HepG2 (cell line): ENCODE measurements around the gene MGAT2. TPM values are rescaled to one million over a fixed set of nuclear protein-coding genes. Genes with fewer than 3 reads are reported as not detected.

Source experiments
- BCL6 ChIP-seq: IDR thresholded peaks from 2 replicates; pipeline ENCODE4 v1.6.1; 2016; ENCODE audit warnings: missing genetic modification reagents, missing compliant biosample characterization
- CEBPB ChIP-seq: IDR thresholded peaks from 2 replicates; pipeline ENCODE4 v1.6.1; 2011; ENCODE audit warnings: low read depth, low read length, improper control_type of control experiment, borderline replicate concordance
- CEBPG ChIP-seq: IDR thresholded peaks from 2 replicates; pipeline ENCODE4 v1.6.1; 2016
- EP300 ChIP-seq, 3 experiments: sonication (generic) in 1 of 3; formaldehyde crosslinking in 1 of 3; IDR thresholded peaks; 2 replicates each; pipeline versions ENCODE4 v1.5.1 to v1.6.1; 2011 to 2020; ENCODE audit warnings: low read depth in 2 of 3, low read length in 2 of 3, borderline replicate concordance in 1 of 3, improper control_type of control experiment in 1 of 3, mild to moderate bottlenecking in 1 of 3, missing genetic modification reagents in 1 of 3, moderate library complexity in 1 of 3
- FOXA1 ChIP-seq, 2 experiments: fragments of 450-650 bp in 1 of 2; sonication (generic) in 1 of 2; formaldehyde crosslinking in 1 of 2; IDR thresholded peaks; 2 replicates each; pipeline versions ENCODE4 v1.4.0 to v1.6.1; 2016 to 2020; ENCODE audit warnings: missing genetic modification reagents in 1 of 2
- FOXA3 ChIP-seq: IDR thresholded peaks from 2 replicates; pipeline ENCODE4 v1.6.1; 2016; ENCODE audit warnings: missing genetic modification reagents, missing compliant biosample characterization
- FOXK2 ChIP-seq: fragments of 450-650 bp; IDR thresholded peaks from 2 replicates; pipeline ENCODE4 v1.6.1; 2016
- FOXO1 ChIP-seq: sonication (generic); formaldehyde crosslinking; IDR thresholded peaks from 2 replicates; pipeline ENCODE4 v1.4.0; 2020; ENCODE audit warnings: missing genetic modification reagents
- HMG20A ChIP-seq: IDR thresholded peaks from 2 replicates; pipeline ENCODE4 v1.6.1; 2016; ENCODE audit warnings: borderline replicate concordance
- KAT8 ChIP-seq: IDR thresholded peaks from 2 replicates; pipeline ENCODE4 v1.6.1; 2016; ENCODE audit warnings: missing genetic modification reagents, missing compliant biosample characterization
- NFKBIZ ChIP-seq: IDR thresholded peaks from 2 replicates; pipeline ENCODE4 v1.6.1; 2018; ENCODE audit warnings: missing genetic modification reagents, missing compliant biosample characterization
- NR2F6 ChIP-seq, 2 experiments: IDR thresholded peaks; 2 replicates each; pipeline ENCODE4 v1.6.1; 2016; ENCODE audit warnings: antibody characterized with exemption in 1 of 2, mild to moderate bottlenecking in 1 of 2
- PRDM10 ChIP-seq: sonication (generic); formaldehyde crosslinking; IDR thresholded peaks from 2 replicates; pipeline ENCODE4 v1.4.0; 2020; ENCODE audit warnings: low read depth, missing genetic modification reagents
- RARA ChIP-seq: IDR thresholded peaks from 2 replicates; pipeline ENCODE4 v1.6.1; 2016; ENCODE audit warnings: missing genetic modification reagents, missing compliant biosample characterization
- SOX5 ChIP-seq: IDR thresholded peaks from 2 replicates; pipeline ENCODE4 v1.6.1; 2016; ENCODE audit warnings: borderline replicate concordance
- STAT5B ChIP-seq: sonication (generic); formaldehyde crosslinking; IDR thresholded peaks from 2 replicates; pipeline ENCODE4 v1.4.0; 2020; ENCODE audit warnings: missing genetic modification reagents
- SUZ12 ChIP-seq: fragments of 150-350 bp; IDR thresholded peaks from 2 replicates; pipeline ENCODE4 v1.6.1; 2014; ENCODE audit warnings: low read depth, low read length
- SYNCRIP ChIP-seq: fragments of 200-400 bp; formaldehyde crosslinking; IDR thresholded peaks from 2 replicates; pipeline ENCODE4 v1.6.1; 2018; ENCODE audit warnings: mild to moderate bottlenecking, low read depth, low read length; ENCODE audit not compliant: insufficient read depth
- TEF ChIP-seq: sonication (generic); formaldehyde crosslinking; IDR thresholded peaks from 2 replicates; pipeline ENCODE4 v1.5.0; 2020; ENCODE audit warnings: missing genetic modification reagents
- WIZ ChIP-seq: sonication (generic); formaldehyde crosslinking; IDR thresholded peaks from 2 replicates; pipeline ENCODE4 v1.5.1; 2020; ENCODE audit warnings: mild to moderate bottlenecking, missing genetic modification reagents
- ZBTB20 ChIP-seq: sonication (generic); formaldehyde crosslinking; IDR thresholded peaks from 2 replicates; pipeline ENCODE4 v1.8.1; 2023; ENCODE audit warnings: missing genetic modification reagents, low read depth, mild to moderate bottlenecking, borderline replicate concordance
- ZBTB25 ChIP-seq: IDR thresholded peaks from 2 replicates; pipeline ENCODE4 v1.6.1; 2018; ENCODE audit warnings: missing genetic modification reagents
- ZFP36 ChIP-seq: fragments of 150-350 bp; IDR thresholded peaks from 2 replicates; pipeline ENCODE4 v1.6.1; 2018; ENCODE audit warnings: borderline replicate concordance, low read length, low read depth; ENCODE audit not compliant: partially characterized antibody
- ZKSCAN8 ChIP-seq: IDR thresholded peaks from 2 replicates; pipeline ENCODE4 v1.6.1; 2016; ENCODE audit warnings: borderline replicate concordance, missing genetic modification reagents, missing compliant biosample characterization
- ZNF331 ChIP-seq: sonication (generic); formaldehyde crosslinking; IDR thresholded peaks from 2 replicates; pipeline ENCODE4 v1.4.0; 2020; ENCODE audit warnings: missing genetic modification reagents
- polyA plus RNA-seq, 8 experiments: library from polyadenylated mRNA; depleted of rRNA in 3 of 8; stranded (reverse) in 7 of 8; unstranded in 1 of 8; fragments of >200 nt; fragmentation: Illumina TruSeq in 4 of 8; extraction: Trizol in 4 of 8; gene quantifications; 2 replicates each; pipeline versions ENCODE4 v1.2.1 to v1.2.3, GENCODE V29; 2011 to 2016; ENCODE audit warnings: low read depth in 4 of 8, missing spikeins in 1 of 8, mixed read lengths in 1 of 8; ENCODE audit not compliant: insufficient read depth in 1 of 8
- total RNA-seq, 5 experiments: library from RNA; depleted of rRNA; stranded (reverse); fragments of >200 nt; fragmentation: Illumina TruSeq; extraction: Trizol; gene quantifications; 2 replicates each; pipeline ENCODE4 v1.2.3, GENCODE V29; 2016; ENCODE audit warnings: low read depth in 1 of 5

The MGAT2 gene
- total and polyA plus RNA-seq, 2 of the 13 experiments (the other 11 are each of a cell fraction or from before 2014, with no cell fraction given) = 12.9 to 51.9 TPM

GRCh38 chr14:49659526-49660455 lies 39.2 kb downstream of the MGAT2 start (continued):
- TF ChIP-seq CEBPG (CRISPR knock-in tag) (peak; percentile 89), CEBPB (peak; percentile 93), STAT5B (CRISPR knock-in tag) (no peak), ZKSCAN8 (CRISPR knock-in tag) (peak; percentile 72; the same call in 1 of the 2 replicates), ZBTB25 (CRISPR knock-in tag) (0 out of 2 replicates have a peak, but pooled peaks have one; percentile 55), TEF (peak; percentile 93; the same call in 1 of the 2 replicates), FOXO1 (CRISPR knock-in tag) (peak; percentile 22; the same call in 1 of the 2 replicates), BCL6 (peak; percentile 53; the same call in 1 of the 2 replicates), SYNCRIP (no peak), PRDM10 (0 out of 2 replicates have a peak, but pooled peaks have one; percentile 60), HMG20A (CRISPR knock-in tag) (peak; percentile 54; the same call in 1 of the 2 replicates), SUZ12 (no peak), KAT8 (CRISPR knock-in tag) (peak; percentile 34; the same call in 1 of the 2 replicates), WIZ (CRISPR knock-in tag) (no peak), ZNF331 (CRISPR knock-in tag) (peak; percentile 56; the same call in 1 of the 2 replicates), ZBTB20 (peak; percentile 98; the same call in 1 of the 2 replicates), FOXK2 (no peak), NFKBIZ (no peak), FOXA1 (IDR thresholded peaks at IDR 0.05) (peak; percentile 54; the same call in 1 of the 2 replicates), FOXA1 (CRISPR knock-in tag; IDR thresholded peaks at IDR 0.05) (peak; percentile 93), NR2F6 (IDR thresholded peaks at IDR 0.05) (peak; percentile 13; the same call in 1 of the 2 replicates), NR2F6 (CRISPR knock-in tag; IDR thresholded peaks at IDR 0.05) (no peak), ZFP36 (no peak), RARA (CRISPR knock-in tag) (peak; percentile 58; the same call in 1 of the 2 replicates), SOX5 (CRISPR knock-in tag) (peak; percentile 68; the same call in 1 of the 2 replicates), EP300 (IDR thresholded peaks at IDR 0.05; ENCODE audit: low read depth in 2 of 2, low read length in 2 of 2) (peak in 1 of 2 experiments; percentile 63; a peak in 2 of 4 replicates), EP300 (CRISPR knock-in tag; IDR thresholded peaks at IDR 0.05; ENCODE audit: borderline replicate concordance) (no peak), FOXA3 (CRISPR knock-in tag) (peak; percentile 96)
